ENCODE measurements around the gene DUOX2.
A peak's percentile ranks its signal among the peaks of the same experiment; 100 is the strongest.
"Not testable (repeated sequence)": the region's sequence is repeated elsewhere in the genome, so short reads cannot be mapped to it uniquely, and the experiment has no call there.

DUOX2 gene

DNA sequence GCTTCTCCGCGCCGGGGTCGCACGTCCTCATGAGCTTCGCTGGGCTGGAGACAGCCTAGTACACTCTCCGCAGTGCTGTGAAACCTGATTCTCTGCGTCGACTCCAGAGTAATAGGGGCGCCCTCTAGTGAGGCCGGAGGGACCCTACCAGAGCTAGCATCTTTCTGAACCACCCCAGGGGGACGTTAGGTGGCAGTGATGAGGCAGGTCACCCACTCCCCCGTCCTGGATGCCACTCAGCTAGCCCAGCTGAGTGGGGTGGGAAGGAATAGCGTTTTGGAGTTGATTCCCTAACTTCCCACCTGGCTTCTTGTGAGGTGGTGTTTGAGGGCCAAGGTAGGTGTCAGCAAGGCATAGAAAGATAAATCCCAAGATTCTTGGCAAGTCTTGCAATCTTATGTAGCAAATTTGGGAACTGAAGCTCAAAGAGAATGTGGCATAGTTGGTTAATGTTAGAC, 4.2 kb upstream of the DUOX2 start:
- DNase-seq: peak; percentile 96

DNA sequence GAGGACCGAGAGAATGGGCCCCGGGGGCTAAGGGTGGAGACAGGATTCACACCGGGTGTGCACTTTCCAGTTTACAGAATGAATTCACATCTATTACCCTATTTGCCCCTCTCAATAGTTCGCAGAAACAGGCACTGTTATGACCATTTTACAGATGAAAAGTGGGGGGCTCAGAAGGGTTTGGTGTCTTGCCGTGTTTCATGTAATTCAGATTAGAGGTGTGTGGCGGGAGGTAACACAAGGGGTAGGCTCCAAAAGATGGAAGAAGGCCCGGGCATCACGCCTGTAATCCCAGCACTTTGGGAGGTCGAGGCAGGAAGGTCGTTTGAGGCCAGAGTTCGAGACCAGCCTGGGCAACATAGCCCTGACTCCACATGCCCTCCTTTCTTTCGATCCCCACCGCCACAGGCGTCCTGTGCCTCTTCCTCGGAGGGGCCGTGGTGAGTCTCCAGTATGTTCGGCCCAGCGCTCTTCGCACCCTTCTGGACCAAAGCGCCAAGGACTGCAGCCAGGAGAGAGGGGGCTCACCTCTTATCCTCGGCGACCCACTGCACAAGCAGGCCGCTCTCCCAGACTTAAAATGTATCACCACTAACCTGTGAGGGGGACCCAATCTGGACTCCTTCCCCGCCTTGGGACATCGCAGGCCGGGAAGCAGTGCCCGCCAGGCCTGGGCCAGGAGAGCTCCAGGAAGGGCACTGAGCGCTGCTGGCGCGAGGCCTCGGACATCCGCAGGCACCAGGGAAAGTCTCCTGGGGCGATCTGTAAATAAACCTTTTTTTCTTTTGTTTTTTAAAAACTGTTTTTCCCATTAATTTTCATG, 3.5 kb upstream of the DUOX2 start:
- no peak for DNase-seq

DNA sequence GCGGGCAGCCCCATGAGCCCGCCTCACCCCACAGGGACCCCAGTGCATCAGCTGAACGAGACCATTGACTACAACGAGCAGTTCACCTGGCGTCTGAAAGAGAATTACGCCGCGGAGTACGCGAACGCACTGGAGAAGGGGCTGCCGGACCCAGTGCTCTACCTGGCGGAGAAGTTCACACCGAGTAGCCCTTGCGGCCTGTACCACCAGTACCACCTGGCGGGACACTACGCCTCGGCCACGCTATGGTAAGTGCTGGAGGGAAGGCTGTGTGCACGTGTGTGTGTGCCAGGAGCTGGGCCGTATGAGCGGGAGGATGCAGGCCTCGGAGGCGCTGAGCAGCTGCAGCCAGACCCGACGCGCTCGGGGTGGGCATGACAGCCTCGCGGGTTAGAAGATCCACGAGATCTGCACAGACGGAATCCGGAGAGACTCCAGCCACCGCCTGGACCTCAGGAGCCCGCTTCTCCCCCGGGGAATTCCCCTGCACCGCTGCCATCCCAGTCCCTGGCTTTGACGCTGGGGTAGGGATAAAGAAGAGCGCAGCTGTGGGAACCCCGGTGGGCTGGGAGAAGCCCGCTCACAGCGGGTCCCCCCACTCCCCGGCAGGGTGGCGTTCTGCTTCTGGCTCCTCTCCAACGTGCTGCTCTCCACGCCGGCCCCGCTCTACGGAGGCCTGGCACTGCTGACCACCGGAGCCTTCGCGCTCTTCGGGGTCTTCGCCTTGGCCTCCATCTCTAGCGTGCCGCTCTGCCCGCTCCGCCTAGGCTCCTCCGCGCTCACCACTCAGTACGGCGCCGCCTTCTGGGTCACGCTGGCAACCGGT, 2.7 kb upstream of the DUOX2 start:
- DNase-seq: peak; percentile 30

DNA sequence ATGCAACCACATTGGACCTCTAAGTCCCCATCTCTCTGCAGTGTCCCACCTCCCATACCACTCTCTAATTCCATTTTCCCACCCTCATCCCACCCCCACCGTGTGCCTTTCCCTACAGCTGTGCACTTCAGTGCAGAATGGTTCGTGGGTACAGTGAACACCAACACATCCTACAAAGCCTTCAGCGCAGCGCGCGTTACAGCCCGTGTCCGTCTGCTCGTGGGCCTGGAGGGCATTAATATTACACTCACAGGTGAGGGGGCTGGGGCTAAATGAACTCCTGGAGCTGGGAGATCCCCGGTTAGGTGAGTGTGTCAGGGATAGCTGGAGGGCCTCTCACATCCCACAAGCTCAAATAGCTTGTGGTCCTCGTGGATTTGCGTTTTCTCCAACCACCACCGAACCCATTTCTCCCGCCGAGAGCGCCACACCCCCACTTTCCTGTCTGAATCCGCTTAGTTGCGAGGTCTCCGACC, 2.1 kb upstream of the DUOX2 start:
- DNase-seq: no peak

DNA sequence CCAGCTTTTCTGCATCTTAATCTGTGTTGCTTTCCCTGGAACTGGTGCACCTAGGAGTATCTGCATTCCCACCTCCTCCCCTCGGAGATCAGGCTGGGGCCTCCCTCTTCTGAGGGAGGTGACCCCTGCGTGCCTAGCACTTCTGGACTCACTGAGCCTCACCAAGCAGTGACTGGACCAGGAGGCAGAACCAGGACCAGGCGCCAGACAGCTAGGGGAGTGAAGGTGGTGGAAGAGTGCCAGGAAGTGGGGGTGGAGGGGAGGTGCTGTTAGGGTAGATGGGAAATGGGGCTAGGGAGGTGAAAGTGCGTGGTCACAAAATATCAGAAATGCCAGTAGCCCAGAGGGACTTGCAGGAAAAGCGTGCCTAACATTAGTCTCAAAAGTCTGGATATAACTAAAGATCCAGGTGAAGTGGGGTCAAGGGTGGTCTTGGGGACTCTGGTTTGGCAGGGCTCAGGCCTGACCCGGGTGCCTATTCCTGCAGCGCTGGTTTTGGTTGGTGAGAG, 1.4 kb upstream of the DUOX2 start:
- no peak for DNase-seq

DNA sequence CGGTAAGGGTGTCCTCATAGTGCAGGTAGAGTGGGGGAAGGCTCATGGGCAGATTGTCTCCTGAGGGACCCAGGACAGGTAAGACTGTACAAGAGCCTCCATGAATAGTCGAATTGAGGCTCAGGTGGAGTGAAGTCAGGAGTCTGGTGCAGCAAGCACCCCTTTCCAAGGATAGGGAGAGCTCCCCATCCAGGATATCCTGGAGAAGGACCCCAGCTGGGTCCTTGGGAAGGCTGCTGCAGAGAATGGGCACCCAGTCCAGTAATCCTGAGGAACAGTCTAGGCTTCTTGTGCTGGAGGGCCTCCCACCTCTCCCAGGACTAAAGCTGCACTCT, 746 bp upstream of the DUOX2 start:
- DNase-seq: no peak

DNA sequence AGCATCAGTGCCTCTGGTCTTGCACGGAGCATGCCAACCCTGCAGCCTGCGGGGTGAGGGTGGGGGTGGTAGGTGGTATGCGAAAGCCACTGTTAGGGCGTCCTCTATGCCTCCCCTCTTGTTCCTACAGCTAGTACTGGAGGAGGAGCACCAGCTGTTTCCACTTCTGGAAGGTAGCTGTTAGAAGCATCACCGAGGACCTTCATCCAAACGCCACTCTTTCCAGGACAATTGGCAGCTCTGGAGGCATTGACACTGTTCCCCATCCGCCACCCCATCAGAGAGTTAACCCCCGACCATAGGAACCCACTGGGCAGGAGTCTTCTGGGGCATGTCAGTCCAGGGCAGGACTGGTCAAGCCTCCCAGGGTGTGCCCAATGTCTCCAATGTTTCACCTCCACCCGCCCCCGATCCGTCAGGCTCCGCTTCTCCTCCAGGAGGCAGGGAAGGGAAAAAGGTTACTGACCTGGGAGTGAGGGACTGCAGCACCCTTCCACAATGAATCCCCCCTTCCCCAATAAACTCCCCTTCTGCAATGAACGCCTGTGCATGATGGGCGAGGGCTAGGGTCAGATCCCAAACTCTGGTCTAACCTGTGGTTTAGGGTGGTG, 487 bp downstream of the DUOX2 start:
- DNase-seq: no peak

DNA sequence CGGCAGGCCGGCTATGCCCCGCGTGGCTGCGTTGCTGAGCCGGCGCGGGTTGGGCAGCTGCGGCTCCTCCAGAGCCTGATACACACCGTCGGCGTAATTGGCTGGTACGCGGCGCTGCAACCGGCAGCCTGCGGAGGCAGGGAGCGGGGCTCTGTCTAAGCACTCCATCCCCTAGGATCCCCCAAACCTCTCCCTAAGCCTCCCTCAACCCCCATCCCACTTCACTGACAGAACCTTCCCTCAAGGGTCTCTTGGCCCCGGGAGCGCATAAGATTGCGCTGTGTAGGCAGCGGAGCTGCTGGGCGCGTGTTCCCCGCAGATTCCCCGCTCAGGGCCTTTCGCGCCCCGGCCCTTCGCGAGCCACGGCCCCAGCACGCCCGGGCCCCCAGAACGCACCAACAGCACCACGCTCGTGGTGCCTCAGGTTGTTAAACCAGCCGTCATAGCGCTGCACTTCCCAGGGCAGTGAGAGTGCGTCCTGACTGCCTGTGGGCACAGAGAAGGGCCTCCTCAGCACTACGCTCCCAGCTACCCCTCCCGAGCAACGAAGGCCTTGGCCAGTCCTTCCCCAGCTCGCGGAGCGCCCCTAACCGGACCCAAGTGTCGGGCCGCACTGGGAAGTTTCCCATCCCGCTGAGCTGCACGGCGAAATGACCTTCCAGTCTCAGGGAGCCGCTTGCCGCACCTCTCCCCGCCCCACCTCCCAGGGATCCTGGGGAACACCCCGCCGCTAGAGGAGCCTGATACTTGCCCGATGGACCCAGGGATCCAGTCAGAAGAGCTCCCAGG, 1.2 kb downstream of the DUOX2 start:
- peak; percentile 36 for DNase-seq

DNA sequence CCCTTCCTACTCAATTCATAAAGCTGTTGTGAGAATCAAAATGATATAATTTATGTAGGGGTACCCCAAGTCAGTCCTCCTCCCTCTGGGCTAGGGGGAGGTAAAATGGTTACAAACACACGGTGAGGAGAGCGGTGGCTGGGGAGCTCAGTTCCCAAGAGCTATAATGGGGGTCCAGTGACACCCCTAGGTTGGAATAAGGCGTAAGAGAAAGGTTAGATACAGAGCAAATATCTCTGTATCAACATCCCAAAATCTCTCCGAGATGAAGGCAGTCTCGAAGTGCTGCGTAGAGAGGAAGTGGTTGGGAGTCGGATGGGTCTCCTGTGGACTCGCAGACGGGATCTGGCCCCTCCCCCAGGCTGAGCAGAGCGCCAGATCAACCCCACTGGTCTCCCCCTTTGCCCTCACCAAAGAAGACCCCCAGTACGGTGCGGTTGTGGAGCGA, 1.8 kb downstream of the DUOX2 start:
- no peak for DNase-seq

DNA sequence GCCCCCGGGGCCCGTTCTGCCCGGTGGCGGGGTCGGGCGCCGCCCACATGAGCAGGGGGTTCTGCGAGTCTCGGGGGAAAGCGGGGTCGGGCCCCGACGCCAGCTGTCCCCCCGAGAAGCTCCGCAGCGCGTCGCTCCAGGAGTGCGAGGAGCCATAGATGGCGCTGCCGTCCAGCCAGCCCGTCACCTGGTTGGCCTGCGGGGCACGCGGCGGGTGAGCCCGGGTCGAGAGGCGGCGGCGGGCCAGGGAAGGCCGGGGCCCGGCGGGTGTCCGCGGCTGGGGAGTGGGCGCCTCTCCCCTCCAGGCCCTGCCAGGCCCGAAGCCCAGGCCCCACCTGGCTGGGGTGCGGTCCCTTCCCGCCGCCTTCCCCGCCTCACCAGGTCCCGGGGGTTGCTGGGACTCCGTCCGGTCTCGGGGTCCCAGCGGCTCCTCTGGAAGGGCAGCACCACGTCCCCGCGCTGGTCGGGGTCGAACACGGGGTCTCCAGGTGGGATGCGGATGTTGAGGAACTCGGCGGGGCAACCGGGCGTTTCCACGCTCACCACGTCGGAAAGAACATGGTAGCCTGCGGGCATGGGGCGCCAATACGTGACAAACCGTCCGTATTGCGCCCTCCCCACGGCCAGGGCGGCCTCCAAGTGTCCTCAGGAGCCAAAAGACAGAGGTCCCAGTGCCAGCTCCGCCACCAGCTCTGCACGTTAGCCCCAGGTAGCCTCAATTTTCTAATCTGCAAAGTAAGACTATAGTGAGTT, 2.4 kb downstream of the DUOX2 start:
- no peak for DNase-seq

DNA sequence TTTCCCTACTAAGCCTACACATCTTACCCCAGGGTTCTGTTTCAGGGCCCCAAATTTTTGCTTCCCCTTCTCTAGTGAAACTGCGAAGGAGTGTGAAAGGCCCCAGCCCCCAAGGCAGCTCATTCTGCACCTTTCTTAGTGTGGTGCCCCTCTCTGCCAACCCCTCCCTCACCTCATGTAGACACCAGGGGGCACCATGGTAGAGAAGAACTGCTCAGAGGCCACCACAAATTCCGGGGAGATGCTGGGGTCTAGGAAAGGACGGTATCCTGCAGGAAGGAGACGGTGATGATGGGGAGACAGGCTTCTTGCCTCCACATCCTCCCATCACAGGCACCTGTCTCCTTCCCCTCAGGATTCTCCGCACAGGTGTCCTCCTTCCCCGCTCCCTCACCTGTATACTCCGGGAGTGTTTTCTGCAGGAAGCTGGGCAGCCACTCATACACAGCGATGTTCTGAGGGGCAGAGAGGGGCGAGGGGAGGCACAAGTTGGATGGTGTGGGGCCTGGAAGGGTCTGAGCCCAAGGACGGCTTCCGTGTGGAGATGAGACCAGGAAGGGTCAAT, 3.6 kb downstream of the DUOX2 start:
- DNase-seq: no peak

DNA sequence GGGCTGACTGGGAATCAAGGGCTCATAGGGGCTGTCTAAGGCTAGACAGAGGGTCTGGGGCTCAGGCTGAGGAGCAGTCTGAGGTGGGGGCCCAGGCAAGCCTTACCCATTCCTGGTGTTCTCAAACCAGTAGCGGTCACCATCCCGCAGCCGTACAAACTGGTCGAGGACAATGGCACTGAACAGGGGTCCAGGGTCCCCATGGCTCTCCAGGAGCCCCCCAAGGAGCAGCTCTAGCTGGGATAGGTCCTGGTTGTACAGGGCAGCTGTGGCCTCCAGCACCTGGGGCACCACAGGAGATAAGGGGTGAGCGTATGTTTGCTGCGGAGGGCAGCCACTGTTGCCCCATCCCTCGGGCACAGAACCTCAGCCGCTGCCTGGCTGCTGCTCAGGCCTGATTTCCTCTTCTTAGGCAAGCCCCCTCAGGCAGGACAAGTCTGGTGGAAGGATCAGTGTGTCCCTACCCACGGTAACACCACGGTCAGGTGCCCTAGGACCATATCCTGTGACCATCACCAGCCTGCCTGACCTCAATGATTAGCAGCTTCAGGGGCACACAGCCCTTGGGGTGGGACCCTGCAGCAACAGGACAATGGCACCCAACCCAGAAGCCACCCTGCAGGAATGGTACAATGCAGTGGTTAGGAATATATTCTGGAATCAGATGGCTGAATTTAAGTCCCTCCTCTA, 5.9 kb downstream of the DUOX2 start:
- DNase-seq: no peak

DNA sequence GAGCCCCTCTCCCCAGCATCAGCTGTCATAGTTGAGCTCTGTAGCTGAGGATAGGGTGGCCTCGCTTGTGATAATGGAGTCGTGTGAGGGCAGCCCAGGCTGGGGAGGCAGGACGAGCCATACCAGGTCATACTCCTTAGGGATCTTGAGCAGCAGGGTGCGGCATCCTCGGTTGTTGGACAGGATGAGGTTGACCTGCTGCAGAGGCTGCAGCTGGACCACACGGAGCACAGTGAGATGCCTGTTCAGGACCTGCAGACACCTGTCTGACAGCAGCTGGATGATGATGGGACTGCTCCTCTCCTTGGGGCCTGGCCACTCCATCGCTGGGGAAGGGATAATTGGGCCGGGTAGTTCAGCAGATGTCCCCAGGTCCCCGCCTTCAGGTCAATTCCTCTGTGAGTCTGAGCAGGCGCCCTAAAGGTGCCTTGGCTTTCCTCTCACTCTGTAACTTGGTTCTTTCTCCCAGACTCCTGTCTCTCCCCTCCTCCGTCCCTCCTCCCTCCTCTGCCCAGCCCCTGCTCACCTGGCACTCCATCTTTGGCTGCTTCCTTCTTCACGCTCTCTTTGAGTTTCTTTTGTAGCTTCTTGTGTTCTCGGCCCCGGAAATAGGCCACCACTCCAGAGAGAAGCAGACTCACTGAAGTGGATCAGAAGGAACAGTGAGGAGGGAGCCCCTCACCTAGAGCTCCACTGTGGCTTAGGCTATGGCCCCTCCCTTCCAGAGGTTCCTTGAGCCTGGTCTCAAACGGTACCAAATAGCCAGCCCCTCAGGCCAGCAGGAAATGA, 7.8 kb downstream of the DUOX2 start:
- no peak for DNase-seq

DNA sequence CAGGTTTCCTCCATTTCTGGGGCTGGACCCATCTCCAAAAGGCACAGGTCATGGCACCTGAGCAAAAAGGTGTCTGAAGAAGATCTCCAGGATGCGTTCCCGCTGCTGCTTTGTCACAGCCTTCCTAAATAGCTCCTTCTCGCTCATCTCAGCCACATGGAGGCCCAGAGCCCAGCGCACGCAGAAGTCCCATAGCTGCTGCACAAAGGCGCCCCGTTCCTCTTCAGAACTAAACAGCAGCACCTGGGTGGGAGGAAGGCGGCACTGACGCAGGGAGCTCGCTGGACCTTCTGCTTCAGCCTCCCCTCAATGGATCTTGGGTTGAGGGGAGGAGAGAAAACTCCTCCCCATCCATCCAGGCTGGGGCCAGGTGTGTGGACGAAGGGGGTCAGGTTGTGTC, 8.4 kb downstream of the DUOX2 start:
- DNase-seq: no peak

DNA sequence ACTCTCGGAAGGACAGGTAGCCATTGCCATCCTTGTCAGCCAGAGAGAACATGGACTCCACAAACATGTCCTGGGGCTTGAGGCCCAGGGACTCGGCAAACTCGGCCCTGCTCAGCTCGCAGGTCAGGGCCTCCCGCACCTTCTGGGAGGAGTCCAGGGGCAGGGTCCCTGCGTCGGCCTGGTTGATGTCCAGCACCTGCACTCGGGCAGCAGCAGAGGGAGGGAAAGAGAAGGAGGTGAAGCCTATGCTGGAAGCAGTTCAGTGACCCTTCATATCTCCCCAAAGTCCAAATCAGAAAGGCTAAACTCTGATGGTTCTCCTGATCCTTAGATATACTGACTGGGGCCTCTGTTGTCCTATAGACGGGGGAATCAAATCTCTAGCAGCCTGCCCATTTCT, 9.8 kb downstream of the DUOX2 start:
- not testable (repeated sequence) for DNase-seq

DNA sequence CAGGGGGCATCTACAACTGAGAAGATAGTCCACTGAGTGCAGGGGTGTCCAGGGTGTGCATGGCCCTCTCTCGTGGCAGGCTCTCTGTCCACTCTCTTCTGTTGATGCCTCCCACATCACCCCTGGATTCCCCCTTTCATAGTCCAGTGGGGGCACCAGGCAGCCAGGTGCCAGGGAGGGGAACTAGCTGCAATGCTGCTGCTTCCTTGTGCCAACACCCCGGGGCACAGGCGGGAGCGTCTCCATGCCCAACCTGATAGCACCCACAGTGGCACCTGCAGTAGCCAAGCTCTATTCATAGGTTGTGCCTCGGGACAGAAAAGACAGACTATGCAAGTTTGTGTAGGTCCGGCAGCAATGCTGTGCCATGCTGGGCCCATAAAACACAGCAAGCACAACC, 11.7 kb downstream of the DUOX2 start:
- no peak for DNase-seq

DNA sequence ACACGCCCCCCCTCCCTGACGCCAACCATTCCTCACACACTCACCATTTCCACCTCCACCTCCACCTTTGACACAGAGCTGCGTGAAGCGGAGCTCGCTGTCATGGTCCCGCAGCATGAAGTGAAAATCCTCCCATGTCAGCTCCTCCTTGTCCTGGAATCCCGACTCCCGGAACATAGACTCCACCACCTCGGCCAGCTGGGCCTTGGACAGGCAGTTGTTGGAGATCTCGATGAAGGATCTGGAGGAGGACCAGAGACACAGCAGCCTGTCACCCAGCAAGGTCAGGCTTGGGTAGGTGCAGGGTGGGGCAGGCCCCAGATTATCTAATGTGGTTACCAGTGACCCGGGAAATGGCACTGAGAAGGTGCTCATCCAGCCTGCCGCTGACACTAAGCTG, 12.2 kb downstream of the DUOX2 start:
- DNase-seq: no peak

DNA sequence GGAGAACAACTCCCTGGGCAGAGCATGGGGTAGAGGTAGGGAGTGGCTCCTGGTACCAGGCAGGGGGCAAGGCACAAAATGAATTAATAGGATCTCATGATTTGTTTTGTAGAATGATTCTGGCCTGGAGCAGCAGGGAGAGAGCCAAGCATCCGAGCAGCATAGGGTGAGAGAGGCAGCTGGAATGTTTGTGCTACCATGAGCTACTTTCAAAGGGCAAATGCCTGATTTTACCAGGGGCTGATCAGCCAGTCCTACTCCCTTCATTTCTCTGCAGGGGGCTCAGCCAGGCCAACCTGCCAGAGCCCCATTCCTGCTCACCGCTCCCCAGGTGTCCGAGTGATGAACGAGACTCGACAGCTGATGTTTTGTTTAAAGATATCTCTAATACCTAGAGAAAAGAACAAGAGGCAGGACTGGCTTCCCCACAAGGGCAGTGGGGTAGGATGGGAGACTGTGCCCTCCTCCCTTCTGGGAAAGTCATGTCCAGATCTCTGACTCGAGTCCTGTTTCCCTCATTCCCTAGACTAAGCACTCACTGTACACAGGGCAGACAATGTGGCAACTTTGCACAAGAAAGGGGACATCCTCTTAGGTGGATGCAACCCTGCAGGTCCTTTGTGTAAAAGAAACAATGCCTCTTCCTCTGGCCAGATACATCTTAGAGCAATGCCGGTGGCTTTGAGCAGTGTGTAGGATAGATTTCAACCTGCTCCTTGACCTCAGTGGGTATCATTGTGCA, 12.9 kb downstream of the DUOX2 start:
- no peak for DNase-seq

DNA sequence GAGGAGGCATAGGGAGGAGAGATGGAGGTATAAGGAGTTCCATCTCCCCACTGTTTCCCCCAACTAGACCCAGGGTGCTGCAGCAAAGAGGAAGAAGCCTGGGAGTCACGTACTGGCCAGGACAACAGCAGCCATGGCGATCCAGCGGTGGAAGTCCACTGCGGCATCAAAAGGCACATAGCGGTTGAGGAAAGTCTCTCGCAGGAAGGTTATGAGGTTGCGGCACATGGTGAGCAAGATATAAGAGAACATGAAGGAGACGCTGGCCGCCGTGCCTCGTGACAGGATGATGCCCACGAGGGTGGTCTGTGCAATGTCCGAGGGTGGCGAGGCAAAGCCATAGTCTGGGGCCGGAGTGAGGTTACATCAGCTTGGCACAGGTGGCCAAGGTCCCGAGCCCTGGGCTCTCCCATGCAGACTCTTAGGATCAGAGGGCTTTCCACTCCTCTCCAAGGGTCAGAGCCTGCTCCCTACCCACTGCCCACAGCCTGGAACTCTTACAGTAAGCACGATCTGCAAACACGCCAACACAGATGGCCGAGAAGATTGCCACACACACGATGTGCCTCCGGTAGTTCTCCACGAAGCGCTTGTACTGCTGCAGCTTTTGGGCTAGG, 14.3 kb downstream of the DUOX2 start:
- DNase-seq: no peak
